DMS 273 (cell line): Measurements from ENCODE around the gene CHN1.

ENCODE experiments used
- DNase-seq: peaks from one replicate; lab custom pipeline; 2025; ENCODE audit not compliant: unreplicated experiment; lab: John Stamatoyannopoulos, UW

CHN1 gene

GRCh38 chr2:174877751-174878150 lies 127.4 kb downstream of the CHN1 start:
- DNase-seq, result no peak

GRCh38 chr2:174877301-174877700 lies 127.9 kb downstream of the CHN1 start:
- no peak for DNase-seq

- DNase-seq, result no peak
Observed at GRCh38 chr2:174874085-174874484, 131.1 kb downstream of the CHN1 start.

DNA sequence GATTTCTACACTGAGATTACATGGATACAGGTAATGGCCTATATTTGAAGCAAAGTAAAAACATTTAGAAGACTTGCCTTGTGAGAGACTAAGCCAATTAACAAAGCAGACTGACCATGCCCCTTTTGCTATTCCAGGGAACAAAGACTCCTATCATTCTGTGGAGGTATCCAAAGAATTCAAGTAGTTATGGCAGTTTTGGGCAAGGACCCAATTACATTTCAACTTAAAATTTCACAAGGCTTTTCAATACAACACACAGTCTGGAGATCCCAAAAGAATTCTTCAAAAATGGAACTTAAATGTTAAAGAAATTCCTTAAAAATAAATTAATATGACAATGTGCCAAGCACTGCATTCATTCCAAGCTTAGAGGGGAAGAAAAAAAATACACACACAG lies 131.7 kb downstream of the CHN1 start:
- no peak for DNase-seq

DNA sequence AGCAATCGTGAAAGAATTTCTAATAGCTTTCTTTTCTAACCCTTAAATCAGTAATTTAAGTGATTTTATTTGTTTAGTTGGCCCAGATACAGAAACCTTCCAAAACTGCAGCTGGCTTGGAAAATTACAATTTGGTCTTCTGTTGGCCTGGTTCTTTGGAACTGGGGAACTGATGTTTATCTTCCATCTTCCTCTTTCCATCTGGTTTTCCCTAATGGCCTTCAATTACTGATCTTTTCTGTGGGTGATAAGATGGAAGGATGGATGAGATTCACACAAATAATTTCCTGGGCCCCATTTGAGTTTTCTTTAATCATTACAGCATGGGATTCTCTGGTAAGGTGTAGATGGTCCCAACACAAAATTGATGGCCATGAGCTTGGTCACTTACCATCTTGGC lies 134.4 kb downstream of the CHN1 start:
- DNase-seq, result peak; percentile 17

DNA sequence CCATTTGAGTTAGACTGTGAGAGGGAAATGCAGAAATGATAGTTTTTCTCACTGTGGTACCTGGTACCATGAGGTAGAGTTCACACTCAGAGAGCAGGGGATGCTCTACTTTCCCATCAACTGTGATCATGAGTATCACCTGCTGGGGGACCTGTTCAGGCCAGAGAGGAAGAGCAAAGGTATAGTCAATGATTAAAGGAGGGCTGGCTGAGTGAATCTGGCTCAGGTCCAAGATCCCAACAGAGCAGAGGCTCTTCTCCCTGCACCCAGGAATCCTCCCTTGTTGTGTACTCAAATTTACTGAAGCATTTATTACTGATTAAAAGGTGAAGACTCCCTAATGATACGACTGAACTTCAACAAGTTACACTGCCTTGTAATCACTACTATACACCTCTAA lies 136.3 kb downstream of the CHN1 start:
- DNase-seq, result no peak

- DNase-seq, result no peak
Observed at GRCh38 chr2:174866421-174866820, 138.8 kb downstream of the CHN1 start.

GRCh38 chr2:174863183-174863582 lies 142.0 kb downstream of the CHN1 start:
- no peak for DNase-seq

DNA sequence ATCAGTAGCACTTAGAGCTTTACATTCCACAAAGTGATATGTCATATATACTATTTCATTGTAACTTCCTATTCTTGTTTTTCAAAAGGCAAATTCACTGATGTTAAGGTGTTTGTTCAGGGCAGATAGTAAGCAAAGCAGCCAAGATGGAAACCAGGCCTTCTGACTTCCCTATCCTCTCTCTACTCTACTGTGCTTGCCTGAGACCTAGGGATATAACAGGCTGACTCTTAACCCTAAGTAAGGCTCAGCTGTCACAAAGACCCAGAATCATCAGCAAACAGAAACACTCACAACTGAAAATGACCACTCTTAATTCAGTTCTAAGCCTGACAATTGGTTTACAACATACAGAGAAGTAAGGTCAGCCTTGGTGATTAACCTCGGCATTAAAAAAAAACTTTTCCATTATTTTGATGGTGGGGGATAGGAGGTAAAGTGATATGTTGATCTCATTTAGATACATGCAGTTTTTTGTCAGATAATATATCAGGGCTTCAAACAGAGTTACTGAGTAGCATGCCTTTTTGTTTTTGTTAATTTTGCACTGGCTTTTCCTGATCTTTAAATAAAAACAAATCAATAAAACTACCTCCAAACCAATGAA lies 145.5 kb downstream of the CHN1 start:
- no peak for DNase-seq

GRCh38 chr2:174858745-174859144 lies 146.4 kb downstream of the CHN1 start:
- no peak for DNase-seq

- DNase-seq, result no peak
Observed at GRCh38 chr2:174856447-174856846, 148.7 kb downstream of the CHN1 start.

DNA sequence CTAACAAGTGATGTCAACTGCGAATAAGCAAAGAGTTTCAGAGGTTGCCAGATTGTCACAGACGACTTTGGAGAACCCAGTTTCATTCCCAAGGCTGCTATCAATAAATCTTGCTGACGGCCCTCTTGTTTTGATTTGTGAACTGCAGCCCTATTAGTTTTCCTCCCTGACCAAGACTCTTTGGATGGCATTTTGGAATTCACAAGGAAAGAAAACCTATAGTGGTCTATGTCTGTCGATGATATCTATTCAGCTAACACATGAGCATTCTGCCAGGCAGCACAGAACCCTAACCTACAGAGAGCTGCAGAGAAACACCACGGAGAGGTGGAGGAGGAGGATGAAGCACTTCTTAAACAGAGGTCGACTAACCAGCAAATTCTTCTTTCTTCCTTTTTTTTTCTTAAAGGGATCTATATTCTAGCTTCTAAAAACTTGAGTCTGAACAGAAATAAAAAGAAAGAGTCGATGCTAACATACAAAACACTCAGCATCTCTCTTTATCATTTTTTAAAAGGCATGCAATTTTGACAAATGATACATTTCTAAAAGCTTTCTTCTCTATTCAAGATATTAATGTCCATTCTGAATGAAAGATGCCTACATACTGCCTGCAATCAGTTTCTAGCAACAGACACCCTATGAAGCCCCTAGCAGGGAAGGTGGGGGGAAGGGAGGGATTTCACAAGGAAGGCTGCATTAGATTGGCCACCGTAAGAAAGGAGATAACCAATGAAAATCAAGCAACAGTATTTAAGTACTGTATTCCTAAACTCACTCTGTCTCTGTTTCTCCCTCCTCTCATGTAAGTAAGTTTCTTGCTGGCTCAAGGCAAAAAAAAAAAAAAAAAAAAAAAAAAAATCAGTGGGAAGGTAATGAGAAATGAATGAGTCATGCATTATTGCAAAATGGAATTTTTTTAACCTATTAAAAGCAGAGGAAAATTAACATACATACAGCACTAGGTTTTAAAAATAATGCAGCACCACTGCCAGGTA lies 157.9 kb downstream of the CHN1 start:
- peak; percentile 87 for DNase-seq

- peak; percentile 74 for DNase-seq
Observed at GRCh38 chr2:174846218-174846617, 159.0 kb downstream of the CHN1 start.

GRCh38 chr2:174844295-174844708 lies 160.9 kb downstream of the CHN1 start:
- peak; percentile 86 for DNase-seq

DNA sequence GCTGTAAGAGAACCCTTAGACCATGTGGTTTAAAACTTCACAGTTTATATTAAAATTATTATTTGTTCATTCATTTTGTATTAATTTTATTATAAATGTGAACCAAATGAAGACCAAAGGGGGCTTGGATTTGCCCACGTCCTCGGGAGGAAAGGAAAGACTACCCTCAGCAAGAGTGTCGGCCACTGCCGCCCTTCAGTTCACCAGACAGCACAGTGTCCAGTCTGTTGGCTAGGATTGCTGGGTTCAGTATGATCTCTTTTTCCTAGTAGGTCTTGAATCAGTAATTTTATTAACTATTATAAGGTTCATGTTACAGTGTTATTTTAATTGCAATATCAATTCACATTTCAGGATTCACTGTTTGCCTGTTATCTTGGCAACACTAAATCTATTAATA lies 162.7 kb downstream of the CHN1 start:
- no peak for DNase-seq

GRCh38 chr2:174841936-174842335 lies 163.2 kb downstream of the CHN1 start:
- no peak for DNase-seq

GRCh38 chr2:174841350-174841749 lies 163.8 kb downstream of the CHN1 start:
- DNase-seq, result no peak

GRCh38 chr2:174840436-174840835 lies 164.7 kb downstream of the CHN1 start:
- DNase-seq, result peak; percentile 20

- no peak for DNase-seq
Observed at GRCh38 chr2:174839662-174840061, 165.5 kb downstream of the CHN1 start.

DNA sequence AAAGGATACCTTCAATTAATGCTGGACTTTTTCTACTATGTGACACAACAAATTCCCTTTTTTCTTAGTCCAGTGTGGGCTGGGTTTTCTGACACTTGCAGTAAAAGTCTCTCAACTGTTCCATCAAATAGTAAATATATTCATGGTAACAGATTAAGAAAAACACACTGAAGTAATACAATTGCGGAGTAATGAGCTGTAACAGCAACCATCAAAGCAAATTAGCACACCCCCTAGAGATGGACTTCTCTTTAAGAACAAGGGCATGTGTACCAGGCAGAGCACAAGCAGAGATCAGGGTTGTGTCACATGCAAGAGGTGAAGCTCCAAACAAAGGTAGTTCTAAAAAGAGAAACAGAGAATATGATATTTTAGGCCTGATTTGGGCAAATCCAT lies 168.2 kb downstream of the CHN1 start:
- DNase-seq, result no peak

DNA sequence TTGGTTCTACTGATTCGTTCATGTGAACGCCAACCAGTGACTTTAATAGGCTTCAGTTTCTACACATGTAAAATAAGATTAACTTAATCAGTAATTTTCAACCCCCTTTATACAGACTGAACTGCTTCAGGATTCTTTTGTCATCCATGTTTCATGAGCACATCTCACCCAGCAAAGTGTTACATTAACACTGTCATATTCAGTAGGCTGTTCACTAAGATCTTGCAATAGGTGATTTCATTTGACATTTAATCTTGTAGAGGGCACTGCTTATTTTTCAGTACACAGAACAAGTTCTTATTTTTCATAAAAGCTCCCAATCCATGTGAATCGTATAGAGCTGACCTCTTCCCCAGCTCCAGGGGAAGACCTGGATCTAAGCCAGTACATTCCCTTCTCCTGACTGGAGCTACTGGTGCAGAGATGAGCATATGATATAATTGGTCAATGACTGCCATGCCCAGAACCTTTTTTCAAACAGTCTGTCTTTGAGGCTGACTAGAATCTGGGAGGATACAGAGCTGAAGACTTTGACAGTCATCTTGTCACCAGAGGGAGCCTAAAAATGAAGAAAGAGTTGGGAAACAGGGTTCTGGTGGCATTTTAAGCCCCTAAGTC lies 168.7 kb downstream of the CHN1 start:
- DNase-seq, result peak; percentile 13

GRCh38 chr2:174835797-174836255 lies 169.4 kb downstream of the CHN1 start:
- DNase-seq, result no peak
